ENCODE data around the gene C1orf56.
A peak's percentile ranks its signal among the peaks of the same experiment; 100 is the strongest.

C1orf56 gene

GRCh38 chr1:151013518-151013917 is 34.0 kb upstream of the C1orf56 start:
- no peak for DNase-seq

GRCh38 chr1:151024540-151025146 is 22.9 kb upstream of the C1orf56 start:
- DNase-seq, result peak in 53 of 56 donors; percentile 6 to 84 (median 57)

- DNase-seq, result no peak
Observed at GRCh38 chr1:151026460-151026859, 21.1 kb upstream of the C1orf56 start.

- no peak for DNase-seq
Observed at GRCh38 chr1:151032164-151032563, 15.4 kb upstream of the C1orf56 start.

GRCh38 chr1:151035167-151035566 is 12.4 kb upstream of the C1orf56 start:
- no peak for DNase-seq

GRCh38 chr1:151036356-151036755 is 11.2 kb upstream of the C1orf56 start, which contains the start of gene BNIPL:
TSS of gene BNIPL (plus strand) at chr1:151036586. CDS start at chr1:151036726, 140 bp downstream.
- no peak for DNase-seq

- no peak for DNase-seq
Observed at GRCh38 chr1:151037032-151037431, 10.5 kb upstream of the C1orf56 start.

GRCh38 chr1:151039521-151039920 is 8.0 kb upstream of the C1orf56 start:
- no peak for DNase-seq

- DNase-seq, result no peak
Observed at GRCh38 chr1:151043163-151043562, 4.4 kb upstream of the C1orf56 start.

GRCh38 chr1:151047925-151048644 is 534 bp downstream of the C1orf56 start:
- DNase-seq, result peak in 48 of 56 donors; percentile 25 to 82 (median 54)

GRCh38 chr1:151048645-151049032 is 1.1 kb downstream of the C1orf56 start:
- DNase-seq, result no peak

- no peak for DNase-seq
Observed at GRCh38 chr1:151049458-151049857, 1.9 kb downstream of the C1orf56 start.

GRCh38 chr1:151050051-151050688 is 2.6 kb downstream of the C1orf56 start:
- DNase-seq, result no peak

GRCh38 chr1:151051356-151052009 is 3.9 kb downstream of the C1orf56 start:
- DNase-seq, result no peak

GRCh38 chr1:151054971-151055547 is 7.5 kb downstream of the C1orf56 start:
- DNase-seq, result no peak

GRCh38 chr1:151055581-151055980 is 8.0 kb downstream of the C1orf56 start:
- DNase-seq, result no peak

GRCh38 chr1:151056149-151056548 is 8.6 kb downstream of the C1orf56 start:
- DNase-seq, result no peak

- peak in 25 of 56 donors; percentile 6 to 55 (median 20) for DNase-seq
Observed at GRCh38 chr1:151058692-151059091, 11.1 kb downstream of the C1orf56 start.

GRCh38 chr1:151059109-151060006 is 11.8 kb downstream of the C1orf56 start, which contains the start of gene CDC42SE1:
TSS of gene CDC42SE1 (minus strand) at chr1:151059622. CDS start at chr1:151055730, 3,892 bp downstream.
- peak in 52 of 56 donors; percentile 27 to 85 (median 66) for DNase-seq

- peak in 53 of 56 donors; percentile 12 to 82 (median 50) for DNase-seq
Observed at GRCh38 chr1:151060007-151060656, 12.6 kb downstream of the C1orf56 start, which contains the start of gene MLLT11. TSS of gene MLLT11 (plus strand) at chr1:151060397. CDS start at chr1:151067225, 6,828 bp downstream.

Data from nucleus accumbens (tissue), 56 donors.